CD4-positive, alpha-beta T cell treated with Interferon gamma for 1 hour (primary cell): ENCODE results near the gene SLC34A2.

Experiments
- DNase-seq: peaks from one replicate; pipeline ENCODE4 v3.0.0-alpha.2; 2020

SLC34A2 gene

DNA sequence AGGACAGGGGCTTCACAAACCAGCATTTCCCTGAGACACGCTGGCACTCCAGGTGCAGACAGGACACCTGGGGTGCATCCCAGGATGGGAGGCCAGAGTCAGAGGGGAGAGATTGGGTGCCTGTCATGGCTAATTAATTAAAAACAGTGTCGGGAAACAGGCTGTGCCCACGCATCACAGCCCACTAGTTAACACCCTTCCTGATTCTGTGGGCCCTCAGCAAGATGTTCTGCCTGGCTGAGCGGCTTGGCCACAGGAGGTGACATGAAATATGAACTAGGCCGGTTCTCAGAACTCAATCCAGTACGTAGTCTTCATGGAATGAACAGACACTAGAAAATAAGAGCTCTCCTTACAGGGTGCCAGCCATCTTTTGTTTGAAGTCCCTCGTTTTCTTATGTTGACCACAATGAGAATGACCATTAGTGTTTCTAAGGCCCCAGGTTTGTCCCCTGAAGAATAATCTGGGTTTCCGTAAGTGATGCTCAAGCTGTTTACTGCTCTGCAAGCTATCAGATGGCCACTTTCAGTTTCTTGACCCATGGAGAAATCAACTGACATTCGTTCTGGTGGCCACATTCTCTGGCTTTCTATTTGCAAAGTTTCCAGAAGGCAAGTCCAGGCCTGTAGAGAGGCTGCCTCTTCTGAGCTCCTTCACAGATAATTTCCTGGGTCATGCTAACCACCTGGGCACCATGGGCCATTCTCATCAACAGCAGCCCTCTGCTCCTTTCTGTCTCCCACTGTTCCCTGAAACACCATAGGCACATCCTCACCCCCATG is 72.3 kb downstream of the SLC34A2 start:
- DNase-seq = no peak
